IPS-11a (cell line): Measurements from ENCODE around the gene ZCCHC10.

ENCODE experiments used
- H3K4me3 ChIP-seq: one replicate; pipeline ENCODE4 v1.5.1; 2013; ENCODE audit warnings: low read depth, low read length, control low read depth

ZCCHC10 gene

GRCh38 chr5:133025804-133026663 is at the start of gene ZCCHC10:
Gene ZCCHC10 (minus strand): TSS chr5:133026549. CDS start chr5:133026537, 12 bp downstream.
- peak within 1 kb of the TSS; percentile 92 for H3K4me3 ChIP-seq

GRCh38 chr5:133075572-133076536 is 49.5 kb upstream of the ZCCHC10 start:
- no peak overlapping the region for H3K4me3 ChIP-seq

GRCh38 chr5:133072021-133072420 is 45.7 kb upstream of the ZCCHC10 start:
- no peak overlapping the region for H3K4me3 ChIP-seq

- no peak overlapping the region for H3K4me3 ChIP-seq
These were observed 39.7 kb upstream of the ZCCHC10 start for GRCh38 chr5:133066045-133066444.

GRCh38 chr5:133065471-133065870 is 39.1 kb upstream of the ZCCHC10 start:
- H3K4me3 ChIP-seq: no peak overlapping the region

GRCh38 chr5:133063965-133064364 is 37.6 kb upstream of the ZCCHC10 start:
- H3K4me3 ChIP-seq: no peak overlapping the region

- H3K4me3 ChIP-seq: no peak overlapping the region
These were observed 35.9 kb upstream of the ZCCHC10 start for GRCh38 chr5:133062276-133062675.

- H3K4me3 ChIP-seq: no peak overlapping the region
These were observed 33.3 kb upstream of the ZCCHC10 start for GRCh38 chr5:133059621-133060020.

GRCh38 chr5:133056891-133057290 is 30.5 kb upstream of the ZCCHC10 start:
- no peak overlapping the region for H3K4me3 ChIP-seq

- no peak overlapping the region for H3K4me3 ChIP-seq
These were observed 28.5 kb upstream of the ZCCHC10 start for GRCh38 chr5:133054697-133055471.

GRCh38 chr5:133053448-133053847 is 27.1 kb upstream of the ZCCHC10 start:
- H3K4me3 ChIP-seq: peak overlapping the region; percentile 97

GRCh38 chr5:133052317-133053175 is 26.2 kb upstream of the ZCCHC10 start:
- H3K4me3 ChIP-seq: peak overlapping the region; percentile 97

- peak within 1 kb of the TSS; percentile 97 for H3K4me3 ChIP-seq
These were observed 25.4 kb upstream of the ZCCHC10 start, which contains the start of gene HSPA4 for GRCh38 chr5:133051542-133052316. Gene HSPA4 (plus strand): TSS chr5:133052013. CDS start chr5:133052251, 238 bp downstream.

- H3K4me3 ChIP-seq: peak overlapping the region; percentile 97
These were observed 24.8 kb upstream of the ZCCHC10 start for GRCh38 chr5:133051061-133051541.

GRCh38 chr5:133050521-133050920 is 24.2 kb upstream of the ZCCHC10 start:
- peak overlapping the region; percentile 97 for H3K4me3 ChIP-seq

- H3K4me3 ChIP-seq: no peak overlapping the region
These were observed 23.3 kb upstream of the ZCCHC10 start for GRCh38 chr5:133049726-133050048.

- no peak overlapping the region for H3K4me3 ChIP-seq
These were observed 22.8 kb upstream of the ZCCHC10 start for GRCh38 chr5:133048993-133049725.

- H3K4me3 ChIP-seq: no peak overlapping the region
These were observed 21.1 kb upstream of the ZCCHC10 start for GRCh38 chr5:133047404-133047803.
